Inflammatory macrophage treated with lipopolysaccharide for 4 hours (primary cell): ENCODE results near the gene LMAN1.

Source experiments
- DNase-seq: peaks from one replicate; pipeline ENCODE4 v3.0.0-alpha.2; 2020

Gene LMAN1

GRCh38 chr18:59359576-59359952 is 499 bp upstream of the LMAN1 start:
- DNase-seq: no peak

GRCh38 chr18:59358414-59358711 is 702 bp downstream of the LMAN1 start:
- no peak for DNase-seq

- peak; percentile 38 for DNase-seq
Measured at GRCh38 chr18:59357928-59358327, 1.1 kb downstream of the LMAN1 start.

GRCh38 chr18:59354731-59355130 is 4.3 kb downstream of the LMAN1 start:
- no peak for DNase-seq

GRCh38 chr18:59353079-59353680 is 5.9 kb downstream of the LMAN1 start:
- no peak for DNase-seq

- DNase-seq: no peak
Measured at GRCh38 chr18:59352250-59352855, 6.7 kb downstream of the LMAN1 start.

GRCh38 chr18:59345556-59345955 is 13.5 kb downstream of the LMAN1 start:
- no peak for DNase-seq

GRCh38 chr18:59344996-59345395 is 14.1 kb downstream of the LMAN1 start:
- no peak for DNase-seq

- no peak for DNase-seq
Measured at GRCh38 chr18:59343926-59344325, 15.1 kb downstream of the LMAN1 start.

GRCh38 chr18:59340817-59341216 is 18.2 kb downstream of the LMAN1 start:
- no peak for DNase-seq

GRCh38 chr18:59340312-59340711 is 18.8 kb downstream of the LMAN1 start:
- DNase-seq: no peak

- no peak for DNase-seq
Measured at GRCh38 chr18:59332986-59333385, 26.1 kb downstream of the LMAN1 start.

GRCh38 chr18:59328683-59329082 is 30.4 kb downstream of the LMAN1 start:
- no peak for DNase-seq

GRCh38 chr18:59325965-59326364 is 33.1 kb downstream of the LMAN1 start:
- DNase-seq: no peak

- no peak for DNase-seq
Measured at GRCh38 chr18:59324623-59324971, 34.5 kb downstream of the LMAN1 start.

- no peak for DNase-seq
Measured at GRCh38 chr18:59323931-59324622, 35.0 kb downstream of the LMAN1 start.

GRCh38 chr18:59318460-59319050 is 40.5 kb downstream of the LMAN1 start, which contains the start of gene CPLX4:
Gene CPLX4 (minus strand): TSS chr18:59318649. CDS start chr18:59318462, 187 bp downstream.
- no peak for DNase-seq

- no peak for DNase-seq
Measured at GRCh38 chr18:59311631-59312030, 47.4 kb downstream of the LMAN1 start.

GRCh38 chr18:59308938-59309260 is 50.2 kb downstream of the LMAN1 start:
- DNase-seq: peak; percentile 34

GRCh38 chr18:59308248-59308937 is 50.7 kb downstream of the LMAN1 start:
- peak; percentile 60 for DNase-seq

GRCh38 chr18:59306640-59307039 is 52.4 kb downstream of the LMAN1 start:
- DNase-seq: no peak

- DNase-seq: no peak
Measured at GRCh38 chr18:59305295-59305694, 53.8 kb downstream of the LMAN1 start.

GRCh38 chr18:59303656-59304195 is 55.3 kb downstream of the LMAN1 start:
- DNase-seq: no peak

- DNase-seq: no peak
Measured at GRCh38 chr18:59303006-59303405, 56.1 kb downstream of the LMAN1 start.
